Osteoblast (primary cell): ENCODE data around the gene PGAP1. TPM values are rescaled to one million over a fixed set of nuclear protein-coding genes. Genes with fewer than 3 reads are reported as not detected.

ENCODE experiments used
- DNase-seq: peaks from one replicate; pipeline ENCODE4 v3.0.0; 2011; ENCODE audit warnings: low spot score, mixed read lengths; ENCODE audit not compliant: insufficient read length; ENCODE audit errors: missing footprints
- H2AFZ ChIP-seq: 2 replicates; pipeline ENCODE4 v1.6.0; 2011; ENCODE audit warnings: mild to moderate bottlenecking, low read length
- H3K27ac ChIP-seq: 2 replicates; pipeline ENCODE4 v1.5.1; 2011; ENCODE audit warnings: mild to moderate bottlenecking, low read depth, low read length, moderate library complexity
- H3K27me3 ChIP-seq: 2 replicates; pipeline ENCODE4 v1.6.0; 2012; ENCODE audit warnings: mild to moderate bottlenecking, control low read depth, inconsistent platforms, low read length, moderate library complexity; ENCODE audit not compliant: insufficient read depth
- H3K36me3 ChIP-seq: 2 replicates; pipeline ENCODE4 v1.5.1; 2011; ENCODE audit warnings: mild to moderate bottlenecking, low read length, control low read depth, moderate library complexity; ENCODE audit not compliant: insufficient read depth
- H3K4me1 ChIP-seq: 2 replicates; pipeline ENCODE4 v1.5.1; 2011; ENCODE audit warnings: mild to moderate bottlenecking, low read length, control low read depth, moderate library complexity; ENCODE audit not compliant: insufficient read depth
- H3K4me2 ChIP-seq: 2 replicates; pipeline ENCODE4 v1.6.0; 2011; ENCODE audit warnings: mild to moderate bottlenecking, low read length; ENCODE audit not compliant: insufficient read depth
- H3K4me3 ChIP-seq: fragments of 200-600 bp; sonication (generic); 3 replicates; pipeline ENCODE4 v1.5.1; 2012; ENCODE audit warnings: mild to moderate bottlenecking, low read length, inconsistent platforms; ENCODE audit not compliant: insufficient read depth
- H3K79me2 ChIP-seq: 2 replicates; pipeline ENCODE4 v1.6.0; 2012; ENCODE audit warnings: mild to moderate bottlenecking, low read length, control low read depth, inconsistent platforms; ENCODE audit not compliant: insufficient read depth
- H3K9me3 ChIP-seq: 2 replicates; pipeline ENCODE4 v1.5.1; 2011; ENCODE audit warnings: low read depth, low read length, control low read depth
- H4K20me1 ChIP-seq: 2 replicates; pipeline ENCODE4 v1.6.0; 2012; ENCODE audit warnings: mild to moderate bottlenecking, low read length, control low read depth; ENCODE audit not compliant: insufficient read depth
- CTCF ChIP-seq: IDR thresholded peaks from 2 replicates; pipeline ENCODE4 v1.5.1; 2011; ENCODE audit warnings: mild to moderate bottlenecking, low read depth, low read length, moderate library complexity; ENCODE audit errors: extremely low read depth
- total RNA-seq: library from RNA; depleted of rRNA; stranded (reverse); fragments of >200 nt; gene quantifications from 2 replicates; pipeline ENCODE4 v1.2.3, GENCODE V29; 2012

PGAP1 gene
- total RNA-seq, 1 donor, result 7.2 TPM

GRCh38 chr2:196961889-196962288 lies 35.4 kb upstream of the PGAP1 start:
- no peaks in the 10 kb centered on the region for H3K79me2 ChIP-seq
- peaks cover 10% of the 10 kb centered on the region for H3K4me1 ChIP-seq
- no peak overlapping the region for H2AFZ ChIP-seq
- no peak for TF ChIP-seq CTCF
- H4K20me1 ChIP-seq, result no peaks in the 10 kb centered on the region
- H3K4me2 ChIP-seq, result no peak overlapping the region
- peak; percentile 10 for DNase-seq
- H3K27me3 ChIP-seq, result no peaks in the 10 kb centered on the region
- H3K27ac ChIP-seq, result no peak overlapping the region
- no peaks in the 10 kb centered on the region for H3K36me3 ChIP-seq
- H3K4me3 ChIP-seq, result no peak overlapping the region
- no peaks in the 10 kb centered on the region for H3K9me3 ChIP-seq

- TF ChIP-seq CTCF, result no peak
- Histone ChIP-seq H4K20me1 (no peaks in the 10 kb centered on the region), H3K4me1 (no peaks in the 10 kb centered on the region), H3K27me3 (no peaks in the 10 kb centered on the region), H3K79me2 (no peaks in the 10 kb centered on the region), H3K4me3 (no peak overlapping the region), H3K9me3 (no peaks in the 10 kb centered on the region), H2AFZ (no peak overlapping the region), H3K27ac (no peak overlapping the region), H3K36me3 (no peaks in the 10 kb centered on the region), H3K4me2 (no peak overlapping the region)
- peak; percentile 18 for DNase-seq
Observed at GRCh38 chr2:196959734-196960338, 33.3 kb upstream of the PGAP1 start.

GRCh38 chr2:196959281-196959680 lies 32.8 kb upstream of the PGAP1 start:
- Histone ChIP-seq H3K4me3 (no peak overlapping the region), H3K4me1 (peaks cover 5% of the 10 kb centered on the region)
- no peak for TF ChIP-seq CTCF

GRCh38 chr2:196957881-196958525 lies 31.5 kb upstream of the PGAP1 start:
- H2AFZ ChIP-seq, result no peak overlapping the region
- no peak for DNase-seq
- no peaks in the 10 kb centered on the region for H3K9me3 ChIP-seq
- H3K4me2 ChIP-seq, result no peak overlapping the region
- H3K36me3 ChIP-seq, result no peaks in the 10 kb centered on the region
- H3K79me2 ChIP-seq, result no peaks in the 10 kb centered on the region
- no peak overlapping the region for H3K27ac ChIP-seq
- H3K4me1 ChIP-seq, result peaks cover 8% of the 10 kb centered on the region
- TF ChIP-seq CTCF, result no peak
- no peaks in the 10 kb centered on the region for H4K20me1 ChIP-seq
- H3K27me3 ChIP-seq, result no peaks in the 10 kb centered on the region
- H3K4me3 ChIP-seq, result no peak overlapping the region

More at GRCh38 chr2:196959281-196959680, 32.8 kb upstream of the PGAP1 start:
- no peak overlapping the region for H2AFZ ChIP-seq
- H3K4me2 ChIP-seq, result no peak overlapping the region
- H3K9me3 ChIP-seq, result no peaks in the 10 kb centered on the region
- no peak for DNase-seq
- no peaks in the 10 kb centered on the region for H3K27me3 ChIP-seq
- H4K20me1 ChIP-seq, result no peaks in the 10 kb centered on the region
- no peak overlapping the region for H3K27ac ChIP-seq
- no peaks in the 10 kb centered on the region for H3K36me3 ChIP-seq
- H3K79me2 ChIP-seq, result no peaks in the 10 kb centered on the region
